ENCODE results near the gene KLF11.

GRCh38 chr2:10042301-10043161 lies 819 bp upstream of the KLF11 start:
- TF ChIP-seq REST (IDR thresholded peaks at IDR 0.05; ENCODE audit: insufficient replicate concordance, low read depth) (no peak), POLR2AphosphoS5 (IDR thresholded peaks at IDR 0.05; ENCODE audit: low read depth) (no peak)
